Osteoblast (primary cell): Measurements from ENCODE around the gene KLHL8. TPM values are rescaled to one million over a fixed set of nuclear protein-coding genes. Genes with fewer than 3 reads are reported as not detected.
"Not testable (repeated sequence)": the region's sequence is repeated elsewhere in the genome, so short reads cannot be mapped to it uniquely, and the experiment has no call there.

ENCODE experiments used
- DNase-seq: peaks from one replicate; pipeline ENCODE4 v3.0.0; 2011; ENCODE audit warnings: low spot score, mixed read lengths; ENCODE audit not compliant: insufficient read length; ENCODE audit errors: missing footprints
- H2AFZ ChIP-seq: 2 replicates; pipeline ENCODE4 v1.6.0; 2011; ENCODE audit warnings: mild to moderate bottlenecking, low read length
- H3K27ac ChIP-seq: 2 replicates; pipeline ENCODE4 v1.5.1; 2011; ENCODE audit warnings: mild to moderate bottlenecking, low read depth, low read length, moderate library complexity
- H3K27me3 ChIP-seq: 2 replicates; pipeline ENCODE4 v1.6.0; 2012; ENCODE audit warnings: mild to moderate bottlenecking, control low read depth, inconsistent platforms, low read length, moderate library complexity; ENCODE audit not compliant: insufficient read depth
- H3K36me3 ChIP-seq: 2 replicates; pipeline ENCODE4 v1.5.1; 2011; ENCODE audit warnings: mild to moderate bottlenecking, low read length, control low read depth, moderate library complexity; ENCODE audit not compliant: insufficient read depth
- H3K4me1 ChIP-seq: 2 replicates; pipeline ENCODE4 v1.5.1; 2011; ENCODE audit warnings: mild to moderate bottlenecking, low read length, control low read depth, moderate library complexity; ENCODE audit not compliant: insufficient read depth
- H3K4me2 ChIP-seq: 2 replicates; pipeline ENCODE4 v1.6.0; 2011; ENCODE audit warnings: mild to moderate bottlenecking, low read length; ENCODE audit not compliant: insufficient read depth
- H3K4me3 ChIP-seq: fragments of 200-600 bp; sonication (generic); 3 replicates; pipeline ENCODE4 v1.5.1; 2012; ENCODE audit warnings: mild to moderate bottlenecking, low read length, inconsistent platforms; ENCODE audit not compliant: insufficient read depth
- H3K79me2 ChIP-seq: 2 replicates; pipeline ENCODE4 v1.6.0; 2012; ENCODE audit warnings: mild to moderate bottlenecking, low read length, control low read depth, inconsistent platforms; ENCODE audit not compliant: insufficient read depth
- H3K9me3 ChIP-seq: 2 replicates; pipeline ENCODE4 v1.5.1; 2011; ENCODE audit warnings: low read depth, low read length, control low read depth
- H4K20me1 ChIP-seq: 2 replicates; pipeline ENCODE4 v1.6.0; 2012; ENCODE audit warnings: mild to moderate bottlenecking, low read length, control low read depth; ENCODE audit not compliant: insufficient read depth
- CTCF ChIP-seq: IDR thresholded peaks from 2 replicates; pipeline ENCODE4 v1.5.1; 2011; ENCODE audit warnings: mild to moderate bottlenecking, low read depth, low read length, moderate library complexity; ENCODE audit errors: extremely low read depth
- total RNA-seq: library from RNA; depleted of rRNA; stranded (reverse); fragments of >200 nt; gene quantifications from 2 replicates; pipeline ENCODE4 v1.2.3, GENCODE V29; 2012

The KLHL8 gene
- total RNA-seq, 1 donor: 12.7 TPM

GRCh38 chr4:87225936-87226335 lies 5.5 kb upstream of the KLHL8 start:
- Histone ChIP-seq H3K27ac (no peak overlapping the region), H3K9me3 (no peaks in the 10 kb centered on the region), H3K79me2 (no peaks in the 10 kb centered on the region), H2AFZ (no peak overlapping the region), H3K36me3 (no peaks in the 10 kb centered on the region), H4K20me1 (no peaks in the 10 kb centered on the region), H3K4me1 (no peaks in the 10 kb centered on the region), H3K27me3 (peaks cover 14% of the 10 kb centered on the region), H3K4me3 (no peak overlapping the region), H3K4me2 (no peak overlapping the region)
- no peak for DNase-seq
- no peak for TF ChIP-seq CTCF

- Histone ChIP-seq H3K27ac (no peak overlapping the region), H3K36me3 (no peaks in the 10 kb centered on the region)
- no peak for TF ChIP-seq CTCF
Observed at GRCh38 chr4:87224141-87224923, 3.9 kb upstream of the KLHL8 start.

GRCh38 chr4:87219632-87220093 lies 755 bp downstream of the KLHL8 start:
- peak overlapping the region; percentile 99 for H2AFZ ChIP-seq
- peak overlapping the region; percentile 100 for H3K4me3 ChIP-seq
- peaks cover 15% of the 10 kb centered on the region for H3K79me2 ChIP-seq
- TF ChIP-seq CTCF: peak; percentile 13
- no peaks in the 10 kb centered on the region for H3K36me3 ChIP-seq
- H3K27ac ChIP-seq: peak overlapping the region; percentile 77
- H4K20me1 ChIP-seq: no peaks in the 10 kb centered on the region
- DNase-seq: peak; percentile 74
- H3K4me1 ChIP-seq: peaks cover 4% of the 10 kb centered on the region
- peaks cover 5% of the 10 kb centered on the region for H3K27me3 ChIP-seq
- H3K9me3 ChIP-seq: no peaks in the 10 kb centered on the region
- peak overlapping the region; percentile 98 for H3K4me2 ChIP-seq

More at GRCh38 chr4:87224141-87224923, 3.9 kb upstream of the KLHL8 start:
- DNase-seq: no peak
- Histone ChIP-seq H3K79me2 (peaks cover 3% of the 10 kb centered on the region), H3K4me3 (no peak overlapping the region), H3K27me3 (peaks cover 5% of the 10 kb centered on the region), H3K4me1 (no peaks in the 10 kb centered on the region), H3K4me2 (no peak overlapping the region), H4K20me1 (no peaks in the 10 kb centered on the region), H2AFZ (no peak overlapping the region), H3K9me3 (no peaks in the 10 kb centered on the region)

DNA sequence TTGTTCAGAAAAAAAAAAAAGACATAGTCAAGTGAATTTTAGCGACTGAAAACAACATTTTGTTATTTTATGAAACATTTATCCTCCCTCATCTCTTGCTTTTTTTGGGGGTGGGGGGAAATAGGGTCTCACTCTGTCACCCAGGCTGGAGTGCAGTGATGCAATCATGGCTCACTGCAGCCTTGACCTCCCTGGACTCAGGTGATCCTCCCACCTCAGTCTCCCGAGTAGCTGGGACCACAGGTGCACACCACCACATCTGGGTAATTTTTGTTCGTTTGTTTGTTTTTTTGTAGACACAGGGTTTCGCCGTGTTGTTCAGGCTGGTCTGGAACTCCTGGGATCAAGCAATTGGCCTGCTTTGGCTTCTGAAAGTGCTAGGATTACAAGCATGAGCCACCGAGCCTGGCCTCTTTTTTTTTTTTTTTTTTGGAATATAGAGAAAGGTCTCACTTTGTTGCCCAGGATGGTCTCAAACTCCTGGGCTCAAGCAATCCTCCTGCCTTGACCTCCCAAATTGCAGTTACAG lies 3.1 kb downstream of the KLHL8 start:
- not testable (repeated sequence) for H2AFZ ChIP-seq, H3K4me2 ChIP-seq, H3K9me3 ChIP-seq, H3K27ac ChIP-seq, H3K27me3 ChIP-seq, DNase-seq, H3K4me1 ChIP-seq, H3K4me3 ChIP-seq, H3K36me3 ChIP-seq, H4K20me1 ChIP-seq
- peaks cover 26% of the 10 kb centered on the region for H3K79me2 ChIP-seq
